ENCODE data around the gene PIP4K2A.
"Not testable (repeated sequence)": the region's sequence is repeated elsewhere in the genome, so short reads cannot be mapped to it uniquely, and the experiment has no call there.

PIP4K2A gene

DNA sequence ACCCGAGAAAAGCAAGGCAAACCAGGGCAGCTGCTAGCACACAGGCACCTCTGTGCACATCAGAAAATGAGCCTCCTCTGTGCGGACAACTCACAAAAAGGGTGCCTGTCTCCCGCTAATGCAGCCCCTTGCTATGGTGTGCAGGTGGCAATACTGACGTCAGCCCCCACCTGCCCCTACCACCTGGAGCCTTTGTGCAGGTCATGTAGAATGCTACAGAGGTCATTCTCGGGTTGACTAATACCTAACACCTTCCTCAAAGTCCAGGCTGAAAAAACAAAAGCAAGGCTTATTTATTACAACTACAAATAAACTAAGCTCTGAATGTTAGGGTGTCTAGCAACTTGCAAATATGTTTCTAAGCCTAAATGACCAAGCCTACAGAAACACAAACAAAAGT is 13.9 kb downstream of the PIP4K2A start:
- TF ChIP-seq, protein P1, sequence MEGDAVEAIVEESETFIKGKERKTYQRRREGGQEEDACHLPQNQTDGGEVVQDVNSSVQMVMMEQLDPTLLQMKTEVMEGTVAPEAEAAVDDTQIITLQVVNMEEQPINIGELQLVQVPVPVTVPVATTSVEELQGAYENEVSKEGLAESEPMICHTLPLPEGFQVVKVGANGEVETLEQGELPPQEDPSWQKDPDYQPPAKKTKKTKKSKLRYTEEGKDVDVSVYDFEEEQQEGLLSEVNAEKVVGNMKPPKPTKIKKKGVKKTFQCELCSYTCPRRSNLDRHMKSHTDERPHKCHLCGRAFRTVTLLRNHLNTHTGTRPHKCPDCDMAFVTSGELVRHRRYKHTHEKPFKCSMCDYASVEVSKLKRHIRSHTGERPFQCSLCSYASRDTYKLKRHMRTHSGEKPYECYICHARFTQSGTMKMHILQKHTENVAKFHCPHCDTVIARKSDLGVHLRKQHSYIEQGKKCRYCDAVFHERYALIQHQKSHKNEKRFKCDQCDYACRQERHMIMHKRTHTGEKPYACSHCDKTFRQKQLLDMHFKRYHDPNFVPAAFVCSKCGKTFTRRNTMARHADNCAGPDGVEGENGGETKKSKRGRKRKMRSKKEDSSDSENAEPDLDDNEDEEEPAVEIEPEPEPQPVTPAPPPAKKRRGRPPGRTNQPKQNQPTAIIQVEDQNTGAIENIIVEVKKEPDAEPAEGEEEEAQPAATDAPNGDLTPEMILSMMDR (conservative IDR thresholded peaks at IDR 0.05): no peak
- no peak overlapping the region for H3K27ac ChIP-seq

DNA sequence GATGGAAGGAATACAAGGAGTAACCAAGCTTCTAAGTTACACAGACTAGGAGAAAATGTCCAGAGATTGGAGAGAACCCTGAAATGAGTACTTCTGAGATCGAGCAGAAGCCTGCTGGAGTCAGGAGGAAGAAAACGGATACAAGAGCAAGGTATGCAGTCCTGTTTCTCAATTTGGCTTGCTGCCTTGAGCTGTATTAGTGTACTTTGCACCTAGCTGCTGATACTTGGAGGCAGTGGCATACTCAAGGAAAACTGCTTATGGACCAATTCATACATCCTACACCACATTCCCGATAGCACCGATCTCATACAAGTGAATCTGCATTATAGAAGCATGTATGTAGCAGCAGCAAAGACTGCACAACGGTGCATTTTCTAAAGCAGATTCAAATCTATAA is 14.4 kb downstream of the PIP4K2A start:
- H3K27ac ChIP-seq: no peak overlapping the region
- TF ChIP-seq, protein P1 (conservative IDR thresholded peaks at IDR 0.05): no peak
- TF ChIP-seq ZFX (IDR thresholded peaks at IDR 0.05): no peak

DNA sequence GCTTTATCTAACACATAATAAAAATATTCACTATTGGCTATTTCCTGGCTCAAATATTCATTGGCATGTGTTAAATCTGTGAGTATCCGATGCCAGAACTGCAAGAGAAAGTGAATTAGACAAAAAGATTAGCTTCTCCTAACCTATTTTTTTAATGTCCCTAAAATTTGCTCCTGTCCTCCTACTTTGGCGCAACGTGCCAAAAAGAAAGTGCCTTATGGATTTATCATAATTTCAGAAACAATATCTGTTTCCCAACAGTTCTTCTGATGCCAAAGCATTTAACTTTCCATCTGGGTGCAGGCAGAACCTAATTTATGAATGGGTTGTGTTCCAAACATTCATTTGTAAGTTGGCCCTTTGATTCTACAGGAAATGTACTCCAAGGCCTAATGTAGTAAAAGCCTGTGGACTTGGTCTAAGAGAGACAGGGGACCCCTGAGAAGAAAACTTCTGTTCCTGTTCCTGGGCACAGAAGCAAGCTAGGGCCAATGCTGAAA is 15.4 kb downstream of the PIP4K2A start:
- no peak for TF ChIP-seq ZFX (IDR thresholded peaks at IDR 0.05)
- TF ChIP-seq, protein P1 (conservative IDR thresholded peaks at IDR 0.05): no peak
- no peak overlapping the region for H3K27ac ChIP-seq

DNA sequence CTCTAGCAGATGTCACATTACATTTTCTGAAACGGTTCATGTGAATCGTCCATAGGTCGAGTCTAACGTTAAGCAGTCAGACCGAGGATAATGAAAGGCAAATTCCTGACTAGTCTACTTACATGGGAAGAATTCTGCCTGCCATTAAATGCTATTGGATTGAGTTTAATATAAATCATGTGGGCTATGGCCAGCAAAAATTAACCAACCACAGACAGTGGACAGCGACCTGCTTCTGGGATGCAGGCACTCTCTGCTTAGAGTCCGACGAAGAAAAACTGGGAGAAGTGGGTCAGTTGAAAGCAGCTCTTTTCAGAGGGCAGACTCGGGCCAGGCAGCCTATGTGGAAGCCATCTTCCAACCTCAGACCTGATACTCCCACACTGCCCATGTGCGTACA is 16.6 kb downstream of the PIP4K2A start:
- TF ChIP-seq ZFX (IDR thresholded peaks at IDR 0.05): no peak
- TF ChIP-seq, protein P1 (conservative IDR thresholded peaks at IDR 0.05): no peak
- H3K27ac ChIP-seq: no peak overlapping the region

DNA sequence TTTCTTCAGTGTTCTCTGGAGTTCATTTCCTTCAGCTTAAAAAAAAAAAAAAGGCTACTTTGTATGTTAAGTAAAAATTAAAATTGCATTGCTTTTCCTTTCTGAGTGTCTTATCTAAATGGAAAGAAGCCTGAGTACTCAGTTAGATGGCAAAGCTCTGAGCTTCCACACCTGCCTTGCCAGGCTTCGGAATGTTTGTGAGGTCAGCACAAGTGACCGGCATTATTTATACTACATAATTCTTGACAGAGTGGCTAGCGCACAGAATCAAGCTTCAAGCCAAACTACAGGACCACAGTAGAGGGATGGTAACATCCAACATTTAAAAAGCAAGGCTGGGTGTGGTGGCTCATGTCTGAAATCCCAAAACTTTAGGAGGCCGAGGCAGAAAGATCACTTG is 17.3 kb downstream of the PIP4K2A start:
- no peak overlapping the region for H3K27ac ChIP-seq
- TF ChIP-seq ZFX (IDR thresholded peaks at IDR 0.05): no peak
- TF ChIP-seq, protein P1 (conservative IDR thresholded peaks at IDR 0.05): no peak

DNA sequence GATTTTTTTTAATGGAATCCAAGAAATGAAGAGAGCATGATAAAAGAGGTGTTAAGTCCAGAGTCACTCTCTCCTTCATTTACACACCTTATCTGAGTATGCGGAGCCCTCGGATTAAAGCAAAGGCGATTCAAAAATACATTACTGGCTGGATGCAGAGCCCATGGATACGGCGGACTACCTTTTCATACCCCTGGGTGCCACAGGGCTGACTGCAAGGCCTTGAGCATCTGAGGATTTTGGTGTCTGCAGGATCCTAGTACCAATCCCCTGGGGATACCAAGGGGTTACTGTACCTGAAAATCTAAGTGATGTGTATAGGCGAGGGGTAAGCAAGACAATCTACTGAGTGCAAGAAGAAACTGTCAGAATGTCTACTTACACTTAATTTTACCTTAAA is 20.5 kb downstream of the PIP4K2A start:
- TF ChIP-seq, protein P1 (conservative IDR thresholded peaks at IDR 0.05): no peak
- TF ChIP-seq ZFX (IDR thresholded peaks at IDR 0.05): no peak
- no peak overlapping the region for H3K27ac ChIP-seq

DNA sequence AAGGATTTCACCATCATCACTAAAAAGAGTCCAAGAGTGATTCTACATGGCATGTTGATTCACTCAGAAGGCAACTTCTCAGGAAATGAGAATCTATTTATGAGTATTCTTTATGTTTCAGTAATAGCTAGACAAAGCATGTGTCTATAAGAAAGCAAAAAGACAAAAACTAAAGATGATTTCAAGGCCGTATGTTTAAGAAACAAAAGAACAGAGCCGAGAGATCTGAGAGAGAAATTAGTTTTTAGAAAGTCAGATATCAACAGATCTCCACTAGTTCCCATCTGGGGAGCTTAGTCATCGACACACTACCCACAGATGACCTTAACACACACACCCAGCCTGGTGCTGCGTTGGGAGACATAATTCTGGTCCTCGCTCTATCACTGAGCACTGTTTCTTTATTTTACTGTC is 21.0 kb downstream of the PIP4K2A start:
- no peak overlapping the region for H3K27ac ChIP-seq
- TF ChIP-seq ZFX (IDR thresholded peaks at IDR 0.05): no peak
- TF ChIP-seq, protein P1 (conservative IDR thresholded peaks at IDR 0.05): no peak

DNA sequence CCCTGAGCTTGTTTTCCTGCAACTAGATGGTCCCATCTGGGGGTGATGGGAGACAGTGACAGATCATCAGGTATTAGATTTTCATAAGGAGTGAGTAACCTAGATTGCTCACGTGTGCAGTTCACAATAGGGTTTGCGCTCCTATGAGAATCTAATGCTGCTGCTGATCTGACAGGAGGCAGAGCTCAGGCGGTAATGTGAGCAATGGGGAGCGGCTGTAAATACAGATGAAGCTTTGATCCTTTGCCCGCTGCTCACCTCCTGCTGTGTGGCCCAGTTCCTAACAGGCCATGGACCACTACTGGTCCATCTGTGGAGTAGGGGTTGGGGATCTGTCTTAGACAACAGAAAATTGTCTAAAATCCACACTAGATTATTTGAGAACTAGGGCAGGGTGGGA is 22.3 kb downstream of the PIP4K2A start:
- not testable (repeated sequence) for H3K27ac ChIP-seq
